ENCODE measurements around the gene PPFIA4. TPM values are rescaled to one million over a fixed set of nuclear protein-coding genes. Genes with fewer than 3 reads are reported as not detected.
A peak's percentile ranks its signal among the peaks of the same experiment; 100 is the strongest.

The PPFIA4 gene
- polyA plus RNA-seq, 1 donor from 2014 or later = not detected

- peaks cover 25% of the 10 kb centered on the region for H3K27me3 Mint-ChIP-seq
- no peak overlapping the region for H3K27ac Mint-ChIP-seq
- H3K4me1 Mint-ChIP-seq = peaks cover 4 to 13% (median 10%) of the 10 kb centered on the region in 3 donors
- H3K4me3 Mint-ChIP-seq = no peak overlapping the region
- H3K36me3 Mint-ChIP-seq = no peaks in the 10 kb centered on the region
- peaks cover 0 to 2% (median 0%) of the 10 kb centered on the region in 3 donors for H3K9me3 Mint-ChIP-seq
Observed at GRCh38 chr1:203073469-203073868, 47.2 kb downstream of the PPFIA4 start.

DNA sequence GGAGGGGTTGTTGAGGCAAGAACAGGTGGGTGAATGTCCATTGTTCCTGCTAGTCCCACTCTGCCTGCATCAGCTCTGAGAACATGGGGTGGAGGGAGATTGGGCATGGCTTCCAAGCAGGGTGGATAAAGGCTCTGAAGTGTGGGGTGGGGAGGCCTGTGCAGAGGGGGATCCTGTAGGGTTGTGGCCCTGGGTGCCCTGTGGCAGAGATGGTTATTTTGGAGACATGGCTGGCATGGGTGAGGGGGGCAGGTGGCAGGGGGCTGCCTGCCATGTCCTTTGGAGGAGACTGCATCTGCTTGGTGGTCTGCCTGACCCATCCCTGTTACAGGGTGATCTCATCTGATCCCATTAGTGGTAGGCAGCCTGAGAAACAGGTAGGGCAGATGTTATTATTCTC lies 48.3 kb downstream of the PPFIA4 start:
- peaks cover 0 to 6% (median 6%) of the 10 kb centered on the region in 3 donors for H3K4me1 Mint-ChIP-seq
- H3K4me3 Mint-ChIP-seq = peak overlapping the region in 2 of 4 donors; percentile 20 to 47
- H3K9me3 Mint-ChIP-seq = peaks cover 0 to 2% (median 0%) of the 10 kb centered on the region in 3 donors
- H3K27me3 Mint-ChIP-seq = peaks cover 25% of the 10 kb centered on the region
- H3K27ac Mint-ChIP-seq = no peak overlapping the region
- H3K36me3 Mint-ChIP-seq = no peaks in the 10 kb centered on the region

DNA sequence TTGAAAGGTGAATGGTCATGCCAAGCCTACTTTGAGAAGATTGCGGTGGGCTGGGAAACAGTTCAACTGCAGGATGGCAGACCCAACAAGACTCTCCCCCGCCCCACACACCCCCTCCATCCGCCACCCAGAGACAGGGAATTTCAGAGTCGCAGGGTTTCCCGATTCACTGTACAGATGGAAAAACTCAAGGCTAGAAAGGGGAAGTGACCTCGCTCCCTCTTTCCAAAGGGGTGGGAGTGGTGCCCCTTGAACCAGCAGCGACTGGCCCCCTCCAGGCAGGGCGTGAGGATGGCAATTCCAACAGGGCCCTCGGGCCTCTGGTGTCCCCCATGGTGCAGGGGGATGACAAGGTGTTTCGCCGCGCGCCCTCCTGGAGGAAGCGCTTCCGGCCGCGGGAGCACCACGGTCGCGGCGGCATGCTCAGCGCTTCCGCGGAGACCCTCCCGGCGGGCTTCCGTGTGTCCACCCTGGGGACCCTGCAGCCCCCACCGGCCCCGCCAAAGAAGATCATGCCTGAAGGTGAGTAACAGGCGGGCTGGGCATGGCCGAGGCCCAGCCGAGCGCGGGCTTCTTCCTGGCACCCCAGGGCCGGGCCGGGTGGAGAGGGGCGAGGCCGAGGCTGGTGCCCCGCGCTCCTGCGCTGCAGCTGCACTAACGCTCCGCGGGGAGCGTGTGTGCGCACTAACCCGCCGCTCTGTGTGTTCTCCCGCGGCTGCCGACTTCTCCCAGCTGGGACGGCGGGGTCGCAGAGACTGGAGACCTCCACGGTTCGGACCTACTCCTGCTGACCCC lies 49.1 kb downstream of the PPFIA4 start:
- Mint-ChIP-seq H3K36me3 (no peaks in the 10 kb centered on the region), H3K9me3 (peaks cover 0 to 2% (median 0%) of the 10 kb centered on the region in 3 donors), H3K27ac (no peak overlapping the region), H3K27me3 (peaks cover 26% of the 10 kb centered on the region), H3K4me3 (peak overlapping the region in 2 of 4 donors; percentile 12 to 14), H3K4me1 (peaks cover 0 to 6% (median 4%) of the 10 kb centered on the region in 3 donors)

- H3K4me1 Mint-ChIP-seq = peaks cover 0 to 5% (median 4%) of the 10 kb centered on the region in 3 donors
- H3K36me3 Mint-ChIP-seq = no peaks in the 10 kb centered on the region
- H3K27me3 Mint-ChIP-seq = peaks cover 27% of the 10 kb centered on the region
- peaks cover 0 to 2% (median 0%) of the 10 kb centered on the region in 3 donors for H3K9me3 Mint-ChIP-seq
- H3K27ac Mint-ChIP-seq = no peak overlapping the region
- H3K4me3 Mint-ChIP-seq = peak overlapping the region in 2 of 4 donors; percentile 51 to 82
Observed at GRCh38 chr1:203076031-203076511, 49.8 kb downstream of the PPFIA4 start.

- Mint-ChIP-seq H3K27ac (no peak overlapping the region), H3K27me3 (peaks cover 29% of the 10 kb centered on the region), H3K4me1 (peaks cover 0 to 5% (median 4%) of the 10 kb centered on the region in 3 donors), H3K9me3 (peaks cover 0 to 2% (median 0%) of the 10 kb centered on the region in 3 donors), H3K4me3 (peak overlapping the region in 1 of 4 donors; percentile 65), H3K36me3 (no peaks in the 10 kb centered on the region)
Observed at GRCh38 chr1:203077367-203077766, 51.1 kb downstream of the PPFIA4 start.

DNA sequence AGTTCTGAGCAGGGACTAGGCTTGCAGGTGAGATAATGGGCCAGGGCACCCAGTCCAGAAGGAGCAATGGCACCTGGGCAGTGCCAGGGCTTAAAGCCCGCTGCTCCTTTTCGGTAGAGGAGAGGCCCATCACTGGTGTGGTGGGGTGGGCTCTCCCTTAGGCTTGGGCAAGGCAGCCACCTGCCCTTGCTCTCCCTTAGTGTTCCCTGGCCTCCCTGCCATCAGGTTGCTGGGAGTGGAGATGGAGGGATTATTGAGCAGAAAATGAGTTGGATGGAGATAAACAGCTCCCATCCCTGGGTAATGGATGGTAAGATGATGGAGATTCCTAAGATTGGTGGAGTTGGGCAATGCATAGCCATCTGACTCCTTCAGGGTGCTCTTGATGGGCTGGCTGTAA lies 51.7 kb downstream of the PPFIA4 start:
- H3K9me3 Mint-ChIP-seq = peaks cover 0 to 2% (median 0%) of the 10 kb centered on the region in 3 donors

DNA sequence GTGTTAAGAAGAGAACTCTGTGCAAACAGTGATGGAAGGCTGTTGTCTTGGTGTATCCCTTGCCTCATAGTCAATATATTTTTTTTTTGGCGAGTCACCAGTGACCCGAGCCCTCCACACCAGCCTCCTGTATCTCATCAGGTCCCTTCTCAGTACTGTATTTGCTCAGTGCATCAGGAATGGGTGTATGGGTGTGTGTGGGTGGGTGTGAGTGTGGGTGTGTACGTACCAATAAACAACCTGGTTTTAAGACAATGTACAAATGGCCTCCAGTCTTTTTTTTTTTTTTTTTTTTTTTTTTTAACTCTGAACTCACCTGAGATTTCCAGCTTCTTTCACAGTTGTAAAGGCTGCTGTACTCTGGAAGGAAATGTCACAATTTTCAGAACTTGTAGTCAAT lies 52.2 kb downstream of the PPFIA4 start:
- Mint-ChIP-seq H3K36me3 (no peaks in the 10 kb centered on the region), H3K9me3 (peaks cover 0 to 2% (median 0%) of the 10 kb centered on the region in 3 donors), H3K4me1 (peaks cover 0 to 5% (median 4%) of the 10 kb centered on the region in 3 donors), H3K27me3 (peaks cover 26% of the 10 kb centered on the region), H3K27ac (no peak overlapping the region), H3K4me3 (no peak overlapping the region)

More for the DNA sequence above, 51.7 kb downstream of the PPFIA4 start:
- no peak overlapping the region for H3K4me3 Mint-ChIP-seq
- no peak overlapping the region for H3K27ac Mint-ChIP-seq
- H3K4me1 Mint-ChIP-seq = peaks cover 0 to 5% (median 4%) of the 10 kb centered on the region in 3 donors
- no peaks in the 10 kb centered on the region for H3K36me3 Mint-ChIP-seq
- peaks cover 27% of the 10 kb centered on the region for H3K27me3 Mint-ChIP-seq

DNA sequence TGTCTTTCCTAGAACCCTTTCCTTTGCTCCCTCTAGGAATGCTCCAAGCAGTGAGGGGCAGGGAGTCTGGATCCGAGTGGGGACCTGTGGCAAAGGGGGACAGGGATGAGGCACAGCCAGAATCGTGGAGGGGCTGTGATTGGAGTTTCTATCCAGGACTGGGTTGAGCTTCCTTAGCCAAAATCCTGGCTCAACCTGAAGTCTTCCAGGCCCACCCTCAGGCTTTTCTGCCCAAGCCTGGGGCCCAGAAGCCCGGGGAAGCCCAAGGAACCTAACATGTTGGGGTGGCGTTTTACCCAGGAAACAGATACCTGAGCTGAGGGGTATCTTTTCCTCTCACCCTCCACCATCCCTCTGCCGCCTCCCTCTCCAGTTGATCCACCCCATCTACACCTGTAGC lies 54.2 kb downstream of the PPFIA4 start:
- H3K27me3 Mint-ChIP-seq = peaks cover 16% of the 10 kb centered on the region
- H3K9me3 Mint-ChIP-seq = peaks cover 0 to 2% (median 0%) of the 10 kb centered on the region in 3 donors
- H3K4me3 Mint-ChIP-seq = no peak overlapping the region
- H3K27ac Mint-ChIP-seq = no peak overlapping the region
- peaks cover 2% of the 10 kb centered on the region for H3K36me3 Mint-ChIP-seq
- peaks cover 0 to 5% (median 4%) of the 10 kb centered on the region in 3 donors for H3K4me1 Mint-ChIP-seq

DNA sequence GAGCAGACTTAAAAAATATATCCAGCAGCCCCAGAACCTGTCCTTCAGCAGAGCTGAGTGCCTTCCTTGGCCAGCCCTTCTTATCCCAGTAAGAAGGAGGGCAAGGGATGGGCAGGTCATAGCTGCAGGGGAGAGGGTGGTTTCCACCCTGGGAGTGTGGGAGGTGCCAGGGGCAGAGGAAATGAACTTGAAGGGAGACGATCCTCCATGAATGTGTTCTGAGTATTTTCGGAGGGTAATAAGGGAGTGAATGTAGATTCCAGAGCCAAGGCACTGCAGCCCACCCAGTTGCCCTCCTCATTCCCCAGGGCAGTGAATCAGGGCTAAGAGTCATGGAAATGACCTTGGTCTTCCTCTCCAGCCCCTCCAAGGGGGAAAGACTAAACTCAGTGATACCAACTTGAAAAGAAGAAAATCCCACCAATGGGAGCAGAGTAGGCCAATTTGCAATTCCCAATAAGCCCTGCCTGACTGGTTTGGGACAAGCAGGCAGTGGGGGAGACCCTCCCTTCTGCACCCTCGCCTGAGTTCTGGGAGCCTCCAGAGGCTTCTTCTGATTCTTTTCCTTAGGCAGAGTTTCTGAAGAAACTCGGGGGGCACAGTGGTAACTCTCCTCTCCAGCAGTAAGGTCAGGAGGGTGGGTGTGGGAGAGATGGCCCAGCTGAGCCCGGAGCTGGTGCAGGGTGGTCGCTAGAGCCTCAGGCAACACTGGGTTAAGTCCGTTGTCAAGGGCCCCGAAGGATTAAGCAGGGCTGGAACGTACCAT lies 55.4 kb downstream of the PPFIA4 start:
- H3K4me1 Mint-ChIP-seq = no peaks in the 10 kb centered on the region
- no peak overlapping the region for H3K27ac Mint-ChIP-seq
- peaks cover 10% of the 10 kb centered on the region for H3K27me3 Mint-ChIP-seq
- peaks cover 2% of the 10 kb centered on the region for H3K36me3 Mint-ChIP-seq
- no peak overlapping the region for H3K4me3 Mint-ChIP-seq
- H3K9me3 Mint-ChIP-seq = no peaks in the 10 kb centered on the region

- Mint-ChIP-seq H3K27me3 (peaks cover 9% of the 10 kb centered on the region), H3K36me3 (peaks cover 2% of the 10 kb centered on the region), H3K9me3 (no peaks in the 10 kb centered on the region), H3K27ac (no peak overlapping the region), H3K4me3 (no peak overlapping the region), H3K4me1 (no peaks in the 10 kb centered on the region)
Observed at GRCh38 chr1:203082231-203082505, 55.9 kb downstream of the PPFIA4 start.

GRCh38 chr1:203082571-203083462 lies 56.5 kb downstream of the PPFIA4 start:
- Mint-ChIP-seq H3K27ac (no peak overlapping the region), H3K4me1 (no peaks in the 10 kb centered on the region), H3K36me3 (peaks cover 2% of the 10 kb centered on the region), H3K9me3 (no peaks in the 10 kb centered on the region), H3K27me3 (peaks cover 4% of the 10 kb centered on the region), H3K4me3 (no peak overlapping the region)

- no peak overlapping the region for H3K4me3 Mint-ChIP-seq
- H3K9me3 Mint-ChIP-seq = no peaks in the 10 kb centered on the region
- H3K4me1 Mint-ChIP-seq = no peaks in the 10 kb centered on the region
- peaks cover 4% of the 10 kb centered on the region for H3K27me3 Mint-ChIP-seq
- no peak overlapping the region for H3K27ac Mint-ChIP-seq
- peaks cover 2% of the 10 kb centered on the region for H3K36me3 Mint-ChIP-seq
Observed at GRCh38 chr1:203083463-203083921, 57.2 kb downstream of the PPFIA4 start.

DNA sequence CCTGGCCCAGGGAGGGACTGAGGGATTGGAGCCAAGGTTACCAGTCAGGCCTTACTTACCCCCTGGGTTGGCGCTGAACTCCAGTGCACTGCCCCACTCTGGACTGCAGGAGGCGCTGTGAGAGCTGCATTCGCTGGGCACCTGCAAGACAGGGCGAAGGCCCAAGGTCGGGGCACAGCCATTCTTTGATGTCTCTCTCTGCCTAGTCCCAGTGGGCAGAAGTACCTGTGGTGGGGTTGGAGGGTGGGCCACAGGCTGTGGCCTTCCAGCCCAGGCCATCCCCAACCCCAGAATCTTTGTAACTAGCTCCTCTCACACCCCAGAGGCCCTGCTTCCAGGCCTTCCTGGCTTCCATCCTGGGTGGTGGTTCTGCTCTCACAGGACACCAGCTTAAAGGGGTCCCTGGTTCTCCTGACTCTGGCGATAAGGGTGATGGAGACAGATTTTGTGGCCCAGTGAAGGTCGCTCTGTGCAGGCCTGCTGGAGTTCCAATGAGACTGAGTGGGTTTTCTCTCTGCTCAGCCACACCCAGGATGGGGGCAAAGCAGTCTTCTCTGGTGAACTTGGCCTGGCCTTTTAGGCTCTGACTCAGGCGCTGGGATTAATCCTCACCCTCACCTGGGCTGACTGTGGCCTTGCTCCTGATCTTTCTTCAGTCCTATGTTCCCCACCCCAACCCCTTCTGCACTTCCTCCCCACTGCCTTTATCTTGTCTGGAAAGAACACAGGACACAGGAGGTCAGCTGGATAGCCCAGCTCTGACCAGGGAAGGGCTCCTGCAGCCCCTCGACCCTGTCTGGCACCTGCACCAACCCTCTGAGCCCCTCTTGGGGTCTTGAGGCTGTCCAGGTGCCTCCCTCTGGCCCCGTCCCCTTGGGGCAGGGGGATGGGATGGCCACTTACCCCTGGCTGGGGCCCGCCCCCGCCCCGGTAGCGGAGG lies 58.6 kb downstream of the PPFIA4 start:
- H3K4me3 Mint-ChIP-seq = no peak overlapping the region
- no peak overlapping the region for H3K27ac Mint-ChIP-seq
- peaks cover 4% of the 10 kb centered on the region for H3K27me3 Mint-ChIP-seq

More for the DNA sequence above, 58.6 kb downstream of the PPFIA4 start:
- H3K4me1 Mint-ChIP-seq = no peaks in the 10 kb centered on the region
- no peaks in the 10 kb centered on the region for H3K9me3 Mint-ChIP-seq
- H3K36me3 Mint-ChIP-seq = peaks cover 2% of the 10 kb centered on the region

Measured in IgD-negative memory B cell (primary cell).